ENCODE data around the gene VIL1. TPM values are rescaled to one million over a fixed set of nuclear protein-coding genes. Genes with fewer than 3 reads are reported as not detected.

VIL1 gene
- total and polyA plus RNA-seq, 2 of the 13 experiments (the other 11 are each of a cell fraction or from before 2014, with no cell fraction given), result 287 to 301 TPM

GRCh38 chr2:218381916-218382366 is 37.0 kb upstream of the VIL1 start, which contains the start of gene SLC11A1 (continued):
- no peak for TF ChIP-seq ZBTB14 (CRISPR knock-in tag; IDR thresholded peaks at IDR 0.05)
- TF ChIP-seq MTF1 (CRISPR knock-in tag; IDR thresholded peaks at IDR 0.05), result no peak
- no peak for TF ChIP-seq SCMH1 (CRISPR knock-in tag; IDR thresholded peaks at IDR 0.05; ENCODE audit: borderline replicate concordance)
- TF ChIP-seq, protein P1, sequence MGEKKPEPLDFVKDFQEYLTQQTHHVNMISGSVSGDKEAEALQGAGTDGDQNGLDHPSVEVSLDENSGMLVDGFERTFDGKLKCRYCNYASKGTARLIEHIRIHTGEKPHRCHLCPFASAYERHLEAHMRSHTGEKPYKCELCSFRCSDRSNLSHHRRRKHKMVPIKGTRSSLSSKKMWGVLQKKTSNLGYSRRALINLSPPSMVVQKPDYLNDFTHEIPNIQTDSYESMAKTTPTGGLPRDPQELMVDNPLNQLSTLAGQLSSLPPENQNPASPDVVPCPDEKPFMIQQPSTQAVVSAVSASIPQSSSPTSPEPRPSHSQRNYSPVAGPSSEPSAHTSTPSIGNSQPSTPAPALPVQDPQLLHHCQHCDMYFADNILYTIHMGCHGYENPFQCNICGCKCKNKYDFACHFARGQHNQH (CRISPR knock-in tag; IDR thresholded peaks at IDR 0.05), result no peak
- TF ChIP-seq HIC2 (CRISPR knock-in tag; IDR thresholded peaks at IDR 0.05; ENCODE audit: low read depth), result peak; percentile 87; the same call in 1 of the 2 replicates
- no peak for TF ChIP-seq ZNF615 (CRISPR knock-in tag; IDR thresholded peaks at IDR 0.05; ENCODE audit: borderline replicate concordance)
- no peak for TF ChIP-seq NFYB (CRISPR knock-in tag; IDR thresholded peaks at IDR 0.05)
- TF ChIP-seq RBM39 (IDR thresholded peaks at IDR 0.05; ENCODE audit: low read depth, low read length, poor library complexity, severe bottlenecking), result no peak
- no peak for TF ChIP-seq SYNCRIP (IDR thresholded peaks at IDR 0.05; ENCODE audit: insufficient read depth, low read depth, low read length)
- TF ChIP-seq, protein P2, sequence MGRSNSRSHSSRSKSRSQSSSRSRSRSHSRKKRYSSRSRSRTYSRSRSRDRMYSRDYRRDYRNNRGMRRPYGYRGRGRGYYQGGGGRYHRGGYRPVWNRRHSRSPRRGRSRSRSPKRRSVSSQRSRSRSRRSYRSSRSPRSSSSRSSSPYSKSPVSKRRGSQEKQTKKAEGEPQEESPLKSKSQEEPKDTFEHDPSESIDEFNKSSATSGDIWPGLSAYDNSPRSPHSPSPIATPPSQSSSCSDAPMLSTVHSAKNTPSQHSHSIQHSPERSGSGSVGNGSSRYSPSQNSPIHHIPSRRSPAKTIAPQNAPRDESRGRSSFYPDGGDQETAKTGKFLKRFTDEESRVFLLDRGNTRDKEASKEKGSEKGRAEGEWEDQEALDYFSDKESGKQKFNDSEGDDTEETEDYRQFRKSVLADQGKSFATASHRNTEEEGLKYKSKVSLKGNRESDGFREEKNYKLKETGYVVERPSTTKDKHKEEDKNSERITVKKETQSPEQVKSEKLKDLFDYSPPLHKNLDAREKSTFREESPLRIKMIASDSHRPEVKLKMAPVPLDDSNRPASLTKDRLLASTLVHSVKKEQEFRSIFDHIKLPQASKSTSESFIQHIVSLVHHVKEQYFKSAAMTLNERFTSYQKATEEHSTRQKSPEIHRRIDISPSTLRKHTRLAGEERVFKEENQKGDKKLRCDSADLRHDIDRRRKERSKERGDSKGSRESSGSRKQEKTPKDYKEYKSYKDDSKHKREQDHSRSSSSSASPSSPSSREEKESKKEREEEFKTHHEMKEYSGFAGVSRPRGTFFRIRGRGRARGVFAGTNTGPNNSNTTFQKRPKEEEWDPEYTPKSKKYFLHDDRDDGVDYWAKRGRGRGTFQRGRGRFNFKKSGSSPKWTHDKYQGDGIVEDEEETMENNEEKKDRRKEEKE (IDR thresholded peaks at IDR 0.05), result no peak
- no peak for TF ChIP-seq TRIM24 (CRISPR knock-in tag; IDR thresholded peaks at IDR 0.05)
- peak; percentile 76; the same call in 1 of the 2 replicates for TF ChIP-seq CEBPB (IDR thresholded peaks at IDR 0.05; ENCODE audit: borderline replicate concordance, low read depth, low read length)
- TF ChIP-seq MTF2 (CRISPR knock-in tag; IDR thresholded peaks at IDR 0.05; ENCODE audit: borderline replicate concordance), result no peak
- TF ChIP-seq UBTF (CRISPR knock-in tag; IDR thresholded peaks at IDR 0.05), result 0 out of 2 replicates have a peak, but pooled peaks have one; percentile 25
- peak; percentile 33; the same call in 1 of the 2 replicates for TF ChIP-seq THAP9 (CRISPR knock-in tag; IDR thresholded peaks at IDR 0.05; ENCODE audit: borderline replicate concordance)
- TF ChIP-seq RCOR2 (CRISPR knock-in tag; IDR thresholded peaks at IDR 0.05), result no peak
- TF ChIP-seq PHF20 (CRISPR knock-in tag; IDR thresholded peaks at IDR 0.05), result no peak

Measured in HepG2 (cell line).